Peyer's patch (tissue), 4 donors: ENCODE data around the gene ACTG2.

Experiments used
- CTCF ChIP-seq, 6 experiments: fragments of 450-650 bp in 4 of 6; fragments of 200-600 bp in 2 of 6; sonication (generic) in 1 of 6; IDR thresholded peaks; one replicate each; pipeline ENCODE4 v1.5.1; 2017 to 2019; ENCODE audit warnings: antibody characterized with exemption in 6 of 6, mild to moderate bottlenecking in 3 of 6, moderate library complexity in 1 of 6
- POLR2A ChIP-seq, 2 donors: fragments of 450-650 bp; IDR thresholded peaks; one replicate each; pipeline ENCODE4 v1.5.1; 2017; ENCODE audit warnings: antibody characterized with exemption in 2 of 2, mild to moderate bottlenecking in 2 of 2, moderate library complexity in 2 of 2

GRCh38 chr2:73889206-73889605, 3.6 kb upstream of the ACTG2 start:
- TF ChIP-seq CTCF (IDR thresholded peaks at IDR 0.05) = no peak
- no peak for TF ChIP-seq POLR2A (IDR thresholded peaks at IDR 0.05)
